Activated CD4-positive, alpha-beta T cell treated with anti-CD3 and anti-CD28 coated beads, Interleukin-2, amount 50 U/mL, for 48 hours (primary cell): ENCODE data around the gene TNXB.
"Not testable (repeated sequence)": the region's sequence is repeated elsewhere in the genome, so short reads cannot be mapped to it uniquely, and the experiment has no call there.

Experiments
- DNase-seq, 2 experiments: peaks; one replicate each; pipeline ENCODE4 v3.0.0-alpha.2; 2020

Gene TNXB

GRCh38 chr6:32109114-32109764, at the start of gene TNXB:
Gene TNXB, minus strand, starts transcription at chr6:32109338. Its CDS starts 11,140 bp downstream, at chr6:32098198.
- no peak for DNase-seq

GRCh38 chr6:32158052-32158451, 48.9 kb upstream of the TNXB start:
- no peak for DNase-seq

- no peak for DNase-seq
These were observed 47.8 kb upstream of the TNXB start for GRCh38 chr6:32156891-32157290.

- DNase-seq: peak; percentile 62 to 71
These were observed 45.5 kb upstream of the TNXB start for GRCh38 chr6:32154514-32155161.

GRCh38 chr6:32153564-32154513, 44.7 kb upstream of the TNXB start, which contains the start of gene PPT2:
Gene PPT2, plus strand, starts transcription at chr6:32154141. Its CDS starts 454 bp downstream, at chr6:32154595.
- peak; percentile 78 to 83 for DNase-seq

GRCh38 chr6:32152769-32153563, 43.8 kb upstream of the TNXB start:
- DNase-seq: no peak

- DNase-seq: no peak
These were observed 43.0 kb upstream of the TNXB start, which contains the start of gene PRRT1 for GRCh38 chr6:32151863-32152768. Gene PRRT1, minus strand, starts transcription at chr6:32151939. Its CDS starts 112 bp downstream, at chr6:32151827.

- DNase-seq: no peak
These were observed 42.2 kb upstream of the TNXB start for GRCh38 chr6:32151181-32151862.

GRCh38 chr6:32149932-32150870, 41.1 kb upstream of the TNXB start:
- DNase-seq: no peak

- DNase-seq: no peak
These were observed 40.1 kb upstream of the TNXB start for GRCh38 chr6:32149092-32149755.

- peak; percentile 73 to 77 for DNase-seq
These were observed 39.4 kb upstream of the TNXB start for GRCh38 chr6:32148289-32149091.

- DNase-seq: no peak
These were observed 38.4 kb upstream of the TNXB start for GRCh38 chr6:32147401-32148132.

GRCh38 chr6:32146687-32147086, 37.5 kb upstream of the TNXB start:
- DNase-seq: no peak

GRCh38 chr6:32146287-32146686, 37.1 kb upstream of the TNXB start:
- DNase-seq: no peak

GRCh38 chr6:32144238-32144637, 35.1 kb upstream of the TNXB start:
- not testable (repeated sequence) for DNase-seq

GRCh38 chr6:32140420-32141046, 31.4 kb upstream of the TNXB start:
- no peak for DNase-seq

- no peak for DNase-seq
These were observed 30.5 kb upstream of the TNXB start for GRCh38 chr6:32139590-32139989.
